Raji (cell line): ENCODE results near the gene COG4.

ENCODE experiments used
- POLR2A ChIP-seq: IDR thresholded peaks from 2 replicates; pipeline ENCODE4 v1.6.1; 2011; ENCODE audit warnings: low read depth, low read length, control low read depth; ENCODE audit not compliant: insufficient read depth

The COG4 gene

GRCh38 chr16:70455910-70456309, 67.4 kb downstream of the COG4 start:
- TF ChIP-seq POLR2A = no peak

- TF ChIP-seq POLR2A = peak; percentile 61
These were observed 68.9 kb downstream of the COG4 start, which contains the start of gene FCSK for GRCh38 chr16:70454222-70455034. TSS of gene FCSK (plus strand) at chr16:70454595. CDS start at chr16:70463191, 8,596 bp downstream.

- TF ChIP-seq POLR2A = no peak
These were observed 69.5 kb downstream of the COG4 start for GRCh38 chr16:70453892-70454221.

- TF ChIP-seq POLR2A = no peak
These were observed 70.0 kb downstream of the COG4 start for GRCh38 chr16:70453117-70453891.

GRCh38 chr16:70448075-70448474, 75.3 kb downstream of the COG4 start:
- TF ChIP-seq POLR2A = no peak

GRCh38 chr16:70444249-70445063, 78.9 kb downstream of the COG4 start:
- TF ChIP-seq POLR2A = no peak

- TF ChIP-seq POLR2A = no peak
These were observed 81.0 kb downstream of the COG4 start for GRCh38 chr16:70442344-70442743.

GRCh38 chr16:70441406-70441990, 81.9 kb downstream of the COG4 start:
- TF ChIP-seq POLR2A = no peak

GRCh38 chr16:70440009-70440692, 83.2 kb downstream of the COG4 start:
- no peak for TF ChIP-seq POLR2A

GRCh38 chr16:70438969-70439862, 84.1 kb downstream of the COG4 start, which contains the start of gene ST3GAL2:
TSS of gene ST3GAL2 (minus strand) at chr16:70439100. CDS start at chr16:70398530, 40,570 bp downstream.
- peak; percentile 57 for TF ChIP-seq POLR2A

GRCh38 chr16:70438585-70438968, 84.8 kb downstream of the COG4 start:
- TF ChIP-seq POLR2A = no peak

- TF ChIP-seq POLR2A = no peak; the same call in 1 of the 2 replicates
These were observed 85.5 kb downstream of the COG4 start for GRCh38 chr16:70437582-70438557.
